Measurements from ENCODE around the gene PRKCA. TPM values are rescaled to one million over a fixed set of nuclear protein-coding genes. Genes with fewer than 3 reads are reported as not detected.
"Not testable (repeated sequence)": the region's sequence is repeated elsewhere in the genome, so short reads cannot be mapped to it uniquely, and the experiment has no call there.

Gene PRKCA
- total RNA-seq, 2 donors from 2014 or later, result 10.9 to 12.4 TPM

DNA sequence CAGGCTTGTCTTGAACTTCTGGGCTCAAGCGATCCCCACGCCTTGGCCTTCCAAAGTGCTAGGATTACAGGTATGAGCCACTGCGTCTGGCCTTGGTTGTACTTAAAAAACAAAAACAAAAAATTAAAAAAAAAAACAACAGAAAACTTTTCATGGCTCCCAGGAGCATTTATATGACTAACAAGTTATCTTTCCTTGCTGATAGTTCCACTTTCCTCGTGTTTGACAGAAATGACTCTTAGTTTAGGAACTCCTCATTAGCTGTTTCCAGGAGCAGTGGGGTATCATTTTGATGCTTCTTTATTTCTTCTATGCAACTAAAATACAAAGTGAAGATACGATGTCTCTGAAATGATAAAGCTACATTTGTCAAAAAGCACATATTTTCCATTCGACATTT lies 165.4 kb downstream of the PRKCA start:
- intact Hi-C loops (cut with DNase I), result no loop called here
- no peak for DNase-seq (ENCODE audit: low spot score)

DNA sequence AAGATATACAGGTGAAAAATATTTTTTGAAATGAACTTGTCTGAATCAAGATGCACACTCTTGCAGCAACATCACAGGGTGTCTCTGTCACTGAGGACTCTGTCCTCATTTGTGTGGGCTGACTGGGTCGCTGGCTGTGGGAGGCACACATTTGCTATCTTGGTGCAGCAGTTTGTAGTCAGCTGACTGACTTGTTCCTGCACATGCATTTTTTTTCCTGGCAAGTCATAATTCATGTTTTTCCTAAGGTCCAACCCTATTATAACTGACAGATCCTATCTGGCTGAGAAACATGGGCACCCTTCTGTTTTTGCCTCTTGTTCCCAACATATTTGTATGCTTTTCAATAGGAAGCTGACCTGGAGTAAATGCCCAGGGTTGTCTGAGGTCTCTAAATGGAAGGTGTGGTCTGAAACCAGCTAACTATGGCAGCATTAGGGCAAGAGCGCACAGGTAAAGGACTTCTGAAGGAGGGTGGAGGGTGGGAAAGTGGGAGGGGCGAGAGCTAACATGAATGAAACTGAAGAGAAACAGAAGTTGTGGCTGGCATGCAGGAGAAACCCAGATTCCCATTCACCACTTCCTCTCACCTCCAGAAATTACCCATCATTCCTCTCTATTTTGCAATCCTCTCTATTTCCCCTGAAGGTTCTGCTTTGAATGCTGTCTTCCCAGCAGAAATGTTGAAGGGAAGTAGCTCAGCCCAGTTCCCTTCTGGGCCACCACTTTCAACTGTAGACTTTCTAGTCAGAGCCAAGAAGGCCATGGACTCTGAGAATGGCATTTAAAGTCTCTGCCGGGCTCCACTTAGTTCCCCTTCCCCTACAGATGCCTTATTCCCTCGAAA lies 166.1 kb downstream of the PRKCA start:
- no peak for DNase-seq (ENCODE audit: low spot score)
- intact Hi-C loops (cut with DNase I), result no loop called here

DNA sequence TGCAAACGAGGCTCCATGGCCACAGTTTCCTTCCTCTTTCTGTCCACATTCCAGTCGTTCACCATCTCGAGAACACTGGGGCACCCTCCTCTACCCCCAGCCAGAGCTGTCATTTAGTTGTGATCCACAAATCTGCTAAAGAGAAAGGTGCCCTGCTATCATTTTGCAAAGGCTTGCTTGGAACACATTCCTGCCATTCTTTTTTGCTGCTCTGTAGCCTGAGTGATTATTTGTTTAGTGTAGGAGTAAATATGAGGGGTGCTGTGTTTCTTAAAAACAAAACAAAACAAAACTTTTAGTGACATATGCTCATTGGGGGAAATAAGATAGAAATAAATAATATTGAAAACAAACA lies 166.7 kb downstream of the PRKCA start:
- intact Hi-C loops (cut with DNase I), result no loop called here
- DNase-seq (ENCODE audit: low spot score), result no peak

DNA sequence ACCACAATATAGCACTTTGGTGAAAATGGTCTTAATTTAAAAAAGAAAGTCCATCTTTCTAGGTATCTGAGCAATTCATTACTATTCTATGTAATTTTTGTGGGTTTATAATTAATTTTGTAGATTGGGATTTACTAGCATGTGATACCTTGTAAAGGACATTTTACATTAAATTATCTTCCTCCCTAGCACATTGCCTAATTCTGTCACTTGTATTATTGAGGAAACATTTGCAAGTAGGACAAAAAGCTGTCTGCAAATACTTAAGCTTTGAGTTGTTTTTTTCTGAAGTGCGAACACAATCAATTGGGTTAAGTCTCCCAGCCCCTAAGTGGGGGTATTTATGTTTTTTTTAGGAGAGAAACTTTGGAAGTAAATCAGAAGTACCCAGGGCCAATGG lies 167.0 kb downstream of the PRKCA start:
- intact Hi-C loops (cut with DNase I), result no loop called here

DNA sequence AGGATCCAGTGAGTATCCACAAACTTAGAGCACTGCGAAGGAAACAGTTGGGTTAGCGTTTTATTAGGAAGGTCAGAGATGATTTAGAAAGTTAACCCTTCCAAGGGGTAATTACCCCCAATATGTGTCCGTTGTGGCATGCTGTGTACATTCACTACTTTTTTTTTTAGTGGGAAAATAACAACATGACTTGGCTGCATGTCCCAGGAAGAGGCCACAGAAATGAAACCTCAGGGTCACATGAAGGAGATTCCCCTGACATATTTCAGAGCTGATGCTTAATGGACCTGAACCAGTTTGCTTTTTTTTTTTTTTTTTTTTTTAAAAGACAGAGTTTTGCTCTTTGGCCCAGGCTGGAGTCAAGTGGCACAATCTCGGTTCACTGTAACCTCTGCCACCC lies 167.5 kb downstream of the PRKCA start:
- no peak for DNase-seq (ENCODE audit: low spot score)
- intact Hi-C loops (cut with DNase I), result no loop called here

More for the DNA sequence above, 167.0 kb downstream of the PRKCA start:
- DNase-seq (ENCODE audit: low spot score), result no peak

DNA sequence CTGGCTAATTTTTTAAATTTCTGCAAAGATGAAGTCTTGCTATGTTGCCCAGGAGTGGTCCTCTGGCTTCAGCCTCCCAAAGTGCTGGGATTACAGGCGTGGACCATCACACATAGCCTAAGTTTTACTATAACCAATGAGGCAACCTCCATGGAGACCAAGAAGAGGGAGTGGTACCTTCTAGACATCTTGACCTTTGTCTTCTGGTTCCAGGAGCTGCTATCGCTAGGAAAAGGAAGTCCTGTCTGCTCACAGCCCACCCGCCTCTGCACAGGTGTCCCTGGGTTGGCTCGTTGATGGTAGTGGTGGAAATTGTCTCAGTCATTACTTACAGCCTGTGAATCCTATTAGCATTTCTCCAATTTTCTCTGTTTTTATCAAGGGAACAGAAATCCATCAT lies 169.7 kb downstream of the PRKCA start:
- no peak for DNase-seq (ENCODE audit: low spot score)
- intact Hi-C loops (cut with DNase I), result no loop called here

DNA sequence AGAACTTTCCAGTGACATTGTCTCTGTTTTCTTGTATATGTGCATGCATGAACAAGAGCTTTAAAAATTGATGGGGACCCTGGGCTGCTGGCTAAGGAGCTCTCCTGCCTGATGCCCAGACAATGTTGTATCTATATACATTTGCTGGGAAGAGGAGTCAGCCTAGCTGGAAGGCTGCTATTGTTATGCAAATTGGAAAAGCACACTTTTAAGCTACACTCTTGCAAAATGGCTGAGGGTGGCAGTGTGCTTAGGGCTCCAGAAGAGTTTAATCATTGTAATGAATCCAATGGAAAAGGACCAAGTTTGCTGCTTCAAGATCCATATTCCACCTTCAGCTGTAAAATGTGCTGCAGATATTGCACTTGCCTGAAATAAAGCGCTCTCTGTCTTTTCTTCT lies 171.8 kb downstream of the PRKCA start:
- intact Hi-C loops (cut with DNase I), result no loop called here
- DNase-seq (ENCODE audit: low spot score), result no peak

DNA sequence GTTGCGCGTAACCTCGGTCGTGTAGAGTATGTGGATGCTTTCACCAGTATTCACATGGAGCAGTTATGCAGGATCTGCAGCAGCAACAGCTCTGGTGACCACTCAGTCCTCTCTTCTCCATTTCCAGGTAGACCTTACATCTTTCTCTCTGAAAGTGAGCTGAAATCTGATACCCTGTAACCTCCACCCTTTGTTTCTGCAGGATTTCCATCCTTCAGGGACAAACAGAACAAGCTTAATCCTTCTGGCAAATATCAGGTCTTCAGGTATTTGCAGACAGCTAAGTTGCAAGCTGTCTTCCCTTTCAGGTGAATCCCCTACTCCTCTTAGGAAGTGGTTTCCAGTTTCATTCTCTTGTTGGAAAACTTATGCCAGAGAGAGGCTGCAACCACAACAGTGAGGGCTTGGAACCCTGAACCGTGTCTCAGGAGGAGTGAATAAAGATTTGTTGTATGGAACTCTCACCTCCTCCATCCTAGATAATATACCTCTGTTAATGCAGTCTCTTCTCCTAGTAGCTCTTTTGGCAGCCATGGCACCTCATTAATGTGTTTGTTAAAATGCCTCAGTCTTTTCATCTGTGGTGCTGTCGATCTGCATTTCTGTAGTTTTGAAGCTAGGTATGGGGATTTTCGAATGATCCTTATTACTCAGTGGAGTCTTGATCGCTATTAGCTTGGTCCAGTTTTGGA lies 172.5 kb downstream of the PRKCA start:
- no peak for DNase-seq (ENCODE audit: low spot score)

DNA sequence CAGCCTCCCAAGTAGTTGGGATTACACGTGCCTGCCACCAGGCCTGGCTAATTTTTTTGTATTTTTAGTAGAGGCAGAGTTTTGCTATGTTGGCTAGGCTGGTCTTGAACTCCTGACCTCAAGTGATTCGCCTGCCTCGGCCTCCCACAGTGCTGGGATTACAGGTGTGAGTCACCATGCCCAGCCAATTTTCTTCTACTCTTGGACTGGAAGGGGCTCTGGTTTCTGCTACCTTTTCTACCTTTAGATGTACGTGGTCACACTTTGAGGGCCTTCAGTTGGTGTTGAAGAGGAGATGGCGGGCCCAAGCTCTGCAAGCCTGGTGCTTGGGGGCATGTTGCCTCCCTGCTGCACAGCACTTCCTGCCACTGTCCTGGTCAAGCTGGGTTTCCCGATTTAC lies 173.6 kb downstream of the PRKCA start:
- DNase-seq (ENCODE audit: low spot score), result no peak
- intact Hi-C loops (cut with DNase I), result no loop called here

More for the DNA sequence above, 172.5 kb downstream of the PRKCA start:
- intact Hi-C loops (cut with DNase I), result no loop called here

DNA sequence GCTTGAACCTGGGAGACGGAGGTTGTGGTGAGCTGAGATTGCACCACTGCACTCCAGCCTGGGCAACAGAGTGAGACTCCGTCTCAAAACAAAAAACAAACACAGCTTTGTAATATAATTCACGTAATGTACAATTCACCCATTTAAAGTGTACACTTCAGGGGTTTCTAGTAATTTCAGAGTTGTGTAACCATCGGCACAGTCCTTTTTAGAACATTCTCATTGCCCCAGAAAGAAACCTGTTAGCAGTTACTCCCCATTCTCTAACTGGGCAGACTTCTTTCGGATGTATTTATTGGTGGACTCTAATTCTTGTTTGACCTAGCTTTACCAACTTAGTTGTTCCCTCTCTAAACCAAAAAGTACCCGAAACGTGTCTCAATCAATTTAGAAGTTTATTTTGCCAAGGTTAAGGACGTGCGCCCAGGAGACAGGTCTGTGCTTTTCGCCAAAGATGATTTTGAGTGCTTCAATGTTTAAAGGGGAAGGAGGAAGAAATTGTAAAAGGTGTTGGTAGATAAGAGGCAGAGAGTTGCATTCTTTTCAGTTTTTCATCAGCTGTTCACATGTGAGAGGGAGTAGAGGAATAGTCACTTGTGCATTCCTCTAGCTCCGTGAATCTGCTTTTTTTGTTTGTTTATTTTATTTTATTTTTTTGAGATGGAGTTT lies 175.3 kb downstream of the PRKCA start:
- intact Hi-C loops (cut with DNase I), result no loop called here
- DNase-seq (ENCODE audit: low spot score), result no peak

DNA sequence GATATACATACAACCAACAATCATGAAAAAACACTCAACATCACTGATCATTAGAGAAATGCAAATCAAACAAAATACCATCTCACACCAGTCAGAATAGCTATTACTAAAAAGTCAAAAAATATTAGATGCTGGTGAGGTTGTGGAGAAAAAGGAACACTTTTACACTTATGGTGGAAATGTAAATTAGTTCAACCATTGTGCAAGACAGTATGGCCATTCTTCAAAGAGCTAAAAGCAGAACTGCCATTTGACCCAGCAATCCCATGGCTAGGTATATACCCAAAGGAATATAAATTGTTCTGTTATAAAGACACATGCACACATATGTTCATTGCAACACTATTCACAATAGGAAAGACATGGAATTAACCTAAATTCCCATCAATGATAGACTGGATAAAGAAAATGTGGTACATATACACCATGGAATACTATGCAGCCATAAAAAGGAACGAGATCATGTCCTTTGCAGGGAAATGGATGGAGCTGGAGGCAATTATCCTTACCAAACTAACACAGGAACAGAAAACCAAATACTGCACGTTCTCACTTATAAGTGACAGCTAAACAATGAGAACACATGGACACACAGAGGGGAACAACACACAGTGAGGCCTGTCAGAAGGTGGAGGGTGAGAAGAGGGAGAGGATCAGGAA lies 176.9 kb downstream of the PRKCA start:
- DNase-seq (ENCODE audit: low spot score); intact Hi-C loops (cut with DNase I): not testable (repeated sequence)

DNA sequence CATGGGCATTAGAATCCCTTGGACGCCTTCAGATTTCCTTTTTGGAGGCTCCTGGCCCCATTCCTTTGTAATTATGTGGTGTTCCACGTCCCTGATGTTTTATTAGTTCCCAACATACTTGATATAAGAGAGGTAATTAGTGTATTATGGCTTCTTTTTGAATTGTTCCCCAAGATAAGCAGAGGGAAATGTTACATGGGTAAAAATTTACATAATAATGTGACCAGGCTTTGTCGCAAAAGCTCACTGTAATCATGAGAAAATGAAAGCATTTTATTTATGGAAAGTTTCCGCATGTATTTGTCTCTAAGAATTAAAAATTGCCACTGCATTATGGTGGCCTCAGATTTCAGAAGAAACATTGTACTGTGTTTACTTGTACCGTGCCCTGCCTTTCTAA lies 177.8 kb downstream of the PRKCA start:
- intact Hi-C loops (cut with DNase I), result no loop called here
- DNase-seq (ENCODE audit: low spot score), result no peak

DNA sequence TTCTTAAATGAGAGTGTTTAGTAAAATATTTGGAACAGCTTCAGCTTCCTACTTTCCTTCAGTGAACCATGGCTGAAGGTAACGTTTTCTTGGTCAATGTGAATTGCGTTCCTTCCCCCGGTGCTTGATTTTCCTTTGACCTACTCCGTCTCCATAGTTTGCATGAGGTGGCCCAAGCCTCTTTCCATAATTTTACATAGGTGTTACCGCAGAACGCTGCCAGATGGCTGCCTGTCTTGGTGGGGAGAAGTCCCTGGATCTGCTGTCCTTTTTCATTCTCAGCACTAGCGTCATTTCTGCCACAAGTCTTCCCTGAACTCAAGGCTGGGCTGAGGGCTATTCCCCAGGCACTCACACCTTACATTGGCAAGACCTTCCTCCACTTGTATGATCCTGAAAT lies 178.4 kb downstream of the PRKCA start:
- DNase-seq (ENCODE audit: low spot score), result no peak
- intact Hi-C loops (cut with DNase I), result no loop called here

DNA sequence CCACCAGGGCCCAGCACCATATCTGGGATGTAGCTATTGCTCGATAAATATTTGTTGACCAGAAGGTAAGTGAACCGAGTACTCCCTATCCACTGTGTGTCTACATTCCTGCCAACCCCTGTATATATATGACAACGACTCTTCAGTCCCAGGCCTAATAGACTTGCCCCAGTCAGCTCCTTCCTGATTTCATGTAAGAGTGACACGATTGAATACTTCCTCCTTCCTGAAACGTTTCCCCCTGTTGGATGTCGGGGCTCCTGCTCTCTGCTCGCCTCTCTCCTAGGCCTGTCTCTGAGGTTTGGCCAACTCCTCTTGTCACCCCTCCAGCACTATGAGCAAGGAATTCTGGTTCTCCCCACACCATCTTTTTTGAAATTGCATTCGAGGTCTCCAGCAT lies 178.9 kb downstream of the PRKCA start:
- intact Hi-C loops (cut with DNase I), result no loop called here
- DNase-seq (ENCODE audit: low spot score), result no peak

DNA sequence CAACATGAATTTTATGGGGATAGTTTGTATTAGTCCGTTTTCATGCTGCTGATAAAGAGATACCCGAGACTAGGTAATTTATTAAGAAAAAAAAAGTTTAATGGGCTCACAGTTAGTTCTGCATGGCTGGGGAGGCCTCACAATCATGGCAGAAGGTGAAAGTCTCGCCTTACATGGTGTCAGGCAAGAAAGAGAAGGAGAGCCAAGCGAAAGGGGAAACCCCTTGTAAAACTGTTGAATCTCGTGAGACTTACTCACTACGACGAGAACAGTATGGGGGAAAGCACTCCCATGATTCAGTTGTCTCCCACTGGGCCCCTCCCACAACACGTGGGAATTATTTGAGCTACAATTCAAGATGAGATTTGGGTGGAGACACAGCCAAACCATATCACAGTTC lies 181.5 kb downstream of the PRKCA start:
- DNase-seq (ENCODE audit: low spot score), result no peak
- intact Hi-C loops (cut with DNase I), result no loop called here

DNA sequence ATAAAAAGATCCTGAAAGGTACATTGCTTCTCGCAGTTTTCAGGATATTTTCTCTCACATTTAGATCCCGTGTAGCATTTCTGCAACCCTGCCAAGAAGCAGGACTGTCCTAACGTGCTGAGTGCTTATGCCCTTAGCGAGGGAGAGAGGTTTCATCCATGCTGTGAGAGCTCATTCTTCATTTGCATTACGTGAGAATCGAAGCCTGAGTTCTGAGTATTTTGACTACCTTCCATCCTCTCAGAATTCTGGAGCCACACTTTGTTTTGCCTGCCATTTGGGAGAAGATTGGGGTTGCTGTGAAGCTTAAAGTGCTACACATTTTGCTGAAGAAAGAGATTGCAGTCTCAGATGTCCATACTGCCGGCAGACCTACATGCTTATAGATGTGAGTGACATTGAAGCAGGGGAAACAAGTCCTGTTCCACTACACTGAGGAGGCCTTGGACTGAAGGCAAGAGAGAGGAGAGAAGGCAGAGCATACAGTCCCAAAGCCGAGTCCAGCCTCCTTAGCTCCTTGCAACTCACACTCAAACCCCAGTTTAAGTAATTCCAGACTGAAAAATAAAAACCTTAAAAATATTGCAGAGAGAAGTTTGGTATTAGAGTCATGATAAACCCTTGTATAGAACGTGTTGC lies 183.0 kb downstream of the PRKCA start:
- intact Hi-C loops (cut with DNase I), result no loop called here
- DNase-seq (ENCODE audit: low spot score), result no peak

DNA sequence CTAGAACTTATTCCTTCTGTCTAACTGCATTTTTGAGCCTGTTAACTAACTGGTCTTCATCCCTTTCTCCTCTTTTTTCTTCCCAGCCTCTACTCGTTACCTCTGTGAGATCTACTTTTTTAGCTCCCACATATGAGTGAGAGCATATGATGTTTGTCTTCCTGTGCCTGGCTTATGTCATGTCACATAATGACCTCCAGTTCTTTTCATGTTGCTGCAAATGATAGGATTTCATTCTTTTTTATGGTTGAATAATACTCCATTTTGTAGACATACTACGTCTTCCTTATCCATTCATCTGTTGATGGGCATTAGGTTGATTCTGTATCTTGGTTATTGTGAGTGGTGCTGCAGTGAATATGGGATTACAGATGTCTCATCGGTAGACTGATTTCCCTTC lies 184.7 kb downstream of the PRKCA start:
- intact Hi-C loops (cut with DNase I), result no loop called here
- DNase-seq (ENCODE audit: low spot score), result no peak

DNA sequence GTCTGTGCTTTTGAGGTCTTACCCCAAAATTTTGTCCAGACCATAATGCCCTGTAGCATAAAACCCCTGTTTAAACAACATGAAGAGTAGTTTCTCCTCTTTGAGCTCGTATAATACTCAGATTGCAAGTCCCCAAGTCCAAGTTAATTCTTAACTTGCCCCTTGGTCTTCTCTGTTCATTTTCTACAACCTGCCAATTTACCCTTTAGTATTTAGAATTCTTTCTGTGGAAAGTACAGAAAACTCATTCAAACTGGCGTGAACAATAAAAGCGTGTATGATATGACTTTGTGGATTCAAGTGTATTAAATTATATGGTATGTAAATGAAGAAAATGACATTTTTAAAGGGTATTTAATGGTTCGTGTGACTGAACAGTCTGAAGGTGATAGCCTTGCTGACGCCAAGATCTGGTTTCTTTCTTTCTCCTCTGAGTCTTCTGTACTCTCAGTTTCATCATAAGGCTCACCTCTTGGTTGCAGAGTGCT lies 185.6 kb downstream of the PRKCA start:
- intact Hi-C loops (cut with DNase I), result no loop called here
- no peak for DNase-seq (ENCODE audit: low spot score)

DNA sequence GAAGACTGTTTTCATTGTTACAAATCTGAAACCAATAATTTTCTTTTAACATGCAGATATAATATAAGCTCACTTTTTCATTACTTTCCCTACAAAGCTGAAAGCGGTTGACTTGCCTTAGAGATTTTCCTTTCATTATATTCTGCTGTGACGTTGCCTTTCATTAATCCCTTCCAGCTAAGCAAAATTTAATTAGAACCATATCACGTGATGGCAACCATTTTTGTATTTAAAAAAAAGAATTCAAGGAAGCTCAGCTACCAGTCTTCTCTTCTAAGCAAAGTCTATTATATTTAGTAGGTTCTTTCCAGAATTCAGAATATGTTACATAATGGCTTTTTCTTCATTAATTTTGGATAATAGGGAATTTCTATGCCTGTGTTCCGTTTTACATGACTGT lies 186.5 kb downstream of the PRKCA start:
- DNase-seq (ENCODE audit: low spot score), result no peak
- intact Hi-C loops (cut with DNase I), result no loop called here
